DMS 273 (cell line): ENCODE measurements around the gene PPIL1.

Source experiments
- DNase-seq: peaks from one replicate; lab custom pipeline; 2025; ENCODE audit not compliant: unreplicated experiment; lab: John Stamatoyannopoulos, UW

PPIL1 gene

GRCh38 chr6:36836111-36837021, 38.2 kb downstream of the PPIL1 start:
- DNase-seq: peak; percentile 33

DNA sequence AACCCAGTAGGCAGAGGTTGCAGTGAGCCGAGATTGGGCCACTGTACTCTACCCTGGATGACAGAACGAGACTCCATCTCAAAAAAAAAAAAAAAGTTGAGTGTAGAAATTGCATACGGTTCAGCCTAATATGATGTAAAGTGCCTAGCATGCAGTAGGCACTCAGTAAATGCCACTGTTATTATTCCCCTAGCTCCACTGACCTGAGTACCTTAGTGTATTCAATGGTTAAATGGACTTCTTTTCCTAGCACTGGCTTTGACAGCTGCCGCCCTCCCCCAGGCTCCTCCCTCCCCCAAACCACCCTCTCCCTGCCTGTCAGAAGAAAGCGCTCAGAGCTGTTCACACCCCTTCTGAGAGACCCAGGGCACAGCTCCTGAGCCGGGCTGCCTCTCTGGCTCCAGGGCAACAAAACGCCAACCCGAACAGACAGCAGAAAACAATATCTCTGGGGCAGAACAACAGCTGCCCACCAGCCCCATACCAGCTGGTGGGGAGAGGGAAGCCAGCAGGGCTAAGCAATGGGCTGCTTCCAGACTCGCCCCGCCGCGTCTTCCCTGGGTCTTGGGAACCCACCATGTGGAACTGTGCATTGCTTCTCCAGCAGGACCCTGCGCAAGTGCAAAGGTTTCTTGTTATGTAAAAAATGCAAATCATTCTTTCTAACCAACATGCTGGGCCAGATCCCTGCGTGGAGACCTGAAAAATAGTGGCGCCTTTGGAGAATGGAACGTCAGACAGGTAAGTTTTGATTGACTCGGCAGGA, 39.8 kb downstream of the PPIL1 start:
- peak; percentile 94 for DNase-seq

- DNase-seq: no peak
Measured at GRCh38 chr6:36833182-36833789, 41.3 kb downstream of the PPIL1 start.

DNA sequence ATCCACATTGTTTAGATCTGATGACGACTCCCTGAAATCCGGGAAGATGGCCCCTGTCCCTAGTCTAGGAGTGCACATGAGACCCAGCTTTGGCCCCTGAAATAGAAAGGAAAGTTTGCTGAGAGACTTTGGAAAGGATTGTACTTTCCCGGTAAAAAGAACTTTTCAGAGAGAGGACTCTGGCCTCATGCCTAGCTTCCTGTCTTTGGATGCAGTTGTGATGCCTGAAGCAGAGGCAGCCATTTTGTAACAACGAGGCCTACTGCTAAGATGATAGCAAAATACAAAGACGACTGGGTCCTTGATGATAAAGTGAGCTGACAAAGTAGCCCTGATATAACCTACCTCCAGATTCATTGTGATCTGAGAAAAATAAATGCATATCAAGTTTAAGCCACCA, 42.3 kb downstream of the PPIL1 start:
- DNase-seq: no peak

DNA sequence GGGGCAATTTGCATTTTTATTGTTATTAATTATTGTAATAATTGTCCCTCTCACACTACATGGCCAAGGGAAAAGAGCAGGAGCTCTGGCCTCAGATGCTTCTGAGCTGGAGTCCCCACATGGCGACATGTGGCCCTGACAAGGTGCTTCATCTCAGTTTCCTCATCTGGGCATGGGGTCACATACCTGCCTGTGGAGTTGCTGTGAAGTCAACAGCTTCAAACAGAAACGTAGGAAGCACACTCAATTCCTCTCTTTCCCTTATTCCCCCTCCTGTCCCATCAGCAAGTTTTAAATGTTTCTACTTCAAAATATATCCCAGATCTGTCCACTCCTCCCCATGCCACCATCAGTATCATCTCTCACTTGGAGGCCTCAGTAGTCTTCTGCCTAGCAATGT, 44.0 kb downstream of the PPIL1 start:
- DNase-seq: no peak

DNA sequence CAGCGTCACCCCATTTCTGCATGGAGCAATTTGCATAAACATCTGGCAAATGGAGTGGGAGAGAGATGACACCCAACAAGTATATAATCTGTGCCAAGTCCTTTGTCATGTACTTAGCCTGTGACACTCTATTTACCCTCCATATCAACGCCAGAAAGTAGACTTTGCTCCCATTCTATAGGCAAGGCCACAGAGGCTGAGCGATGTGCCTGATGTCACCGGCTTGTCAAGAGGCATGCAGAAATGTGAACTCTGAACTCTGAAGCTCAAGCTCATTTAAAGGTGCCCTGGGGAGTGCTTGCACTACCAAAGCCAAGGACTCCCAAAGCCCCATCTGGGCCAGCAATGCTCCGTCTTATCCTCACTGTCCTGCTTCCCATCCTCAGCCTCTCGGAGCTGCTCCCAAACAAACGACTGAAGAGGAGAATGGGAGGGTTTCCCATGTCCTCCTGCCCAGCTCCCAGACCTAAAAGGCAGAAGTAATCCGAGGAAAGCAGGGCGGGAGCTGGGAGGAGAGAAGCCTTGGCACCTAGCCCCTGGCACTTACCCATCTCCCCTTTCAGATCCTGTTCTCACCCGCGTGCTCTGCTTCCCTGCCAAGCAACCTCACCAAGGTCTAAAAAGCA, 44.6 kb downstream of the PPIL1 start:
- peak; percentile 93 for DNase-seq

DNA sequence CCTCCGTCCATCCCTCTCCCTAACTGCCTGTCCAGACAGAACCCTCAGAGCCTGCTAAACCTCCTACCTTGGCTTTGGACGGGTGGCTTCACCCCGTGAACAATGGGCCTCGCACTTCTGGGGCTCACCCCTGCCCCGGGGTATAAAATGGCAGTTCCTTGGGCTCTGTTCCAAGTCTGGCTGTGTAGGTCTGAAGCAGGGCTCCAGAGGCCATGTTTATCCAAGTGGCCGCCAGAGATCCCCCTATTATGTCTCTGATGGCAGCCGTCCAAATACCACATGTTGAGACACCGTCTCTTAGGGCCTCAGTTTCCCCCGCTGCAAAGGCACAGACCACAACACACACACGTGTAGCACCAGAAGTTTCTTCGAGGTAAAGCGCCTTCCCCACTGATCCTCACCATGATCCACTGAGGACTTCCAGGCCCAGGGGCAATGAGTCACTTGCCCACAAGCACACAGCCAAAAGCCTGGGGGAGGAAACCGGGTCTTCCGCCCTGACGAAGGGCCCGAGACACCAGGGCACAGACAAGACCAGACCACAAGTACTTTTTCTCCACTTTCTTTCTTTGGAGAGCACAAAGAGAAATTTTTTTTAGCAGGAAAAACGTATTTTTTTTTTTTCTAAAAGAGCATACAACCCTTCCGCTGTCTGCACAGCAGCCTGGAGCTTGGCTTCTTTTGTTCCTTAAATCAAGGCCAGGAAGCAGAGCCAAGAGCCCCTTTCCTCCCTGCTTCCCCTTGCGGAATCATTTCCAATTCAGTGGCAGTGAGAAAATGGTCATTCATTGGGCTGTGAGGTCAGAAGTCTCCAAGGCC, 47.1 kb downstream of the PPIL1 start:
- no peak for DNase-seq

DNA sequence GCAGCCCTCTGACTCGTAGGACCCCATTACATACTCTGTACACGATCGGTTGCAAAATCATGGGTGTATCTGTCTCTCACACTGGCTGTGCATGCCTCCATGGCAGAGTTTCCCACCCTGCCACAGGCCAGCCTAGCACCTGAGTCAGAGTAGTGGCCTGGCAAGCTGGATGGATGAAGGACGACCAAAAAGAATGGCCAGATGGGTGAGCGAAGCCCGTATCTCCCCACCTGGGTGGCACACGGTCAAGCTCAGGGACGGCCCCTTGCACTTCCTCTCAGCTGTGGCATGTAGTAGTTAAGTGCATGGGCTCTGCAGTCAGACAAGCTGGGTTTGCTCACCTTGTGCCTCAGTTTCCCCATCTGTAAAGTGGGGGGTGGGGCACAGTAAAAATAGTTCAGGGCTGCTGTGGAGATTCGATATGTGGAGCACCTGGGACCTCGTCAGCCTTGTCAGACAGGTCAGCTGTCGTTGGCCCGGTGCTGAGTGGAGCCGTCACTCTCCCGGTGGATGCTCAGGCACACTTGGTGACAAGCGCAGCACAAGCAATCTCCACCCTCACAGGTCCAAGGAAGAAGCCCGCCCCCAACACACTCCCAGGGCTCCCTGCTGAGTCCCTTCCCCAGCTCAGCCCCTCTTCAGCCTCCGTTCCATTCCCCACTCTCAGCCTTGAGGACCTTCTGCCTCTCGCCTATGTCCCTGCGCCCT, 47.9 kb downstream of the PPIL1 start:
- no peak for DNase-seq

DNA sequence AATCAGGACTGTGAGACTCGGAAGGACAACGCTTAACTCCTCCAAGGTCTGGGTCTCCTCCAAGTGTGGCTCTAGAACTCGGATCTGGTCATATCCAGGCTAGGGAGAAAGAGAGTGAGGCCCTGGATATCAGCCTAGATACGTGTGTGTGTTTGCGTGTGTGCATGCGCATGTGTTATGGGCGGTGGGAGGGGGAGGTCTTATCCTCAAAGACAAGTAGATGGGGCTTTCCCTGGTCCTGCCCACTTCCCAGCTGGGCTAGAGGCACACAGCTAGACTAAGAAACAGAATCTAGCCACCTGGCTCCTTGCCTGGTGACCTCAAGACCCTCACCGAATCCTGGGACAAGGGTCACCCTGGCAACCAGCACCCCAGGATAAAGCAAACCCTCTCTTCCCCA, 48.6 kb downstream of the PPIL1 start:
- DNase-seq: no peak

- DNase-seq: no peak
Measured at GRCh38 chr6:36825452-36825851, 49.2 kb downstream of the PPIL1 start.

DNA sequence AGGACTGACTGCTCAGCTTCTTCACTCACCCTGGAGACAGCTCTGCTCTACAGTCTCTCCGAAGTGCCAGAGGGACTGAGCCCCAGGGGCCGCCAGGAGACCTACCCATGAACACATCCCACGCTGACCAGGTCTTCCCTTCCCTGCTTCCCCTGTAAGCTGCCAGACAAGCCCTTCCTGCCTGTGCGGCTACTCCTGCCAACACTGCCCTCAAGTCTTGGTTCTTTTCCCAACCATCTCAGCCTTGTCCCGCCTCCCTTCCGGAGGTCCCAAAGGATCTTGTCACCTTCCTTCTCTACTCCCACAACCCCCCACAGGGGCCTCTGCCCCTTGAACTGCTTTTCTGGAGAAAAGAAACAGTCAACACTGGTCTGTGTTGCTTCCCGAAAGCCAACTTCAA, 50.4 kb downstream of the PPIL1 start:
- DNase-seq: no peak

- DNase-seq: no peak
Measured at GRCh38 chr6:36823421-36824096, 51.0 kb downstream of the PPIL1 start.

GRCh38 chr6:36822506-36823269, 51.9 kb downstream of the PPIL1 start:
- no peak for DNase-seq

- no peak for DNase-seq
Measured at GRCh38 chr6:36821581-36822335, 52.8 kb downstream of the PPIL1 start.

DNA sequence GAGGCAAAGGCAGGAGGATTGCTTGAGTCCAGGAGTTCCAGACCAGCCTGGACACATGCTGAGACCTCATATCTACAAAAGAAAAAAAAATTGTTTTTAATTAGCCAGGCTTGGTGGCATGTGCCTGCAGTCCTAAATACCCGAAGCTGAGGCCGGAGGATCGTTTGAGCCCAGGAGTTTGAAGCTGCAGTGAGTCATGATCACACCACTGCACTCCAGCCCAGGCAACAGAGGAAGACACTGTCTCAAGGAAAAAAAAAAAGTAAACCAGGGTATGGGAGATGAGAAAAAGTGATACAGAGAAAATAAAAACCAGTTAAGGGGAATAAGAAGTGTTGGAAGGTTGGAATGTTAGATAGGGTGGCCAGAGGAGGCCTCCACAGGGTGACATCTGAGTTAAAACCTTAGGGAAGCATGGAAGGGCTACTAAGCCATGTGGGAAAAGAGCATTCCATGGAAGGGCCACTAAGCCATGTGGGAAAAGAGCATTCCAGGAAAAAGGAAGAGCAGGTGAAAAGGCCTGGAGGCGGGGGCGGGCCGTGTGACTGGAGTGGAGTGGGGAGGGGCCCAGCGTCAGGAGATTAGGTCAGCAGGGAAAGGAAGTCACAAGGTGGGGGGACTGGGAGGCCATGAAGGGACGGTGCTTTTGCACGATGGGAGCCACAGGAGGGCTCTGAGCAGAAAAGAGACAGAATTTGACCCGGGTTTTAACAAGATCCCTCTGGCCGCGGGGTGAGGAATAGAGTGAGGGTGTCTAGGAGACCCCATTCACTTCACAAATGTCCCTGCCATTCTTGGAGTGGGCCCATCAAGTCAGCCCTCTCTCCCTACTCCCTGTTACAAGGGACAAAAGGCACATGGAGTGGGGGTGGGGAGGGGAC, 53.7 kb downstream of the PPIL1 start:
- no peak for DNase-seq

- no peak for DNase-seq
Measured at GRCh38 chr6:36818756-36819155, 55.8 kb downstream of the PPIL1 start.

GRCh38 chr6:36817847-36818246, 56.8 kb downstream of the PPIL1 start:
- DNase-seq: no peak
